Bronchus fibroblast of lung (primary cell): Measurements from ENCODE around the gene CLDND2. TPM values are rescaled to one million over a fixed set of nuclear protein-coding genes. Genes with fewer than 3 reads are reported as not detected.

Experiments used
- total RNA-seq: library from RNA; depleted of rRNA; stranded (reverse); fragments of >200 nt; gene quantifications from 2 replicates; pipeline ENCODE4 v1.2.3, GENCODE V29; 2015

CLDND2 gene, protein sequence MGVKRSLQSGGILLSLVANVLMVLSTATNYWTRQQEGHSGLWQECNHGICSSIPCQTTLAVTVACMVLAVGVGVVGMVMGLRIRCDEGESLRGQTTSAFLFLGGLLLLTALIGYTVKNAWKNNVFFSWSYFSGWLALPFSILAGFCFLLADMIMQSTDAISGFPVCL
- 0.89 TPM in 1 of 2 replicates, not detected in the other for total RNA-seq

DNA sequence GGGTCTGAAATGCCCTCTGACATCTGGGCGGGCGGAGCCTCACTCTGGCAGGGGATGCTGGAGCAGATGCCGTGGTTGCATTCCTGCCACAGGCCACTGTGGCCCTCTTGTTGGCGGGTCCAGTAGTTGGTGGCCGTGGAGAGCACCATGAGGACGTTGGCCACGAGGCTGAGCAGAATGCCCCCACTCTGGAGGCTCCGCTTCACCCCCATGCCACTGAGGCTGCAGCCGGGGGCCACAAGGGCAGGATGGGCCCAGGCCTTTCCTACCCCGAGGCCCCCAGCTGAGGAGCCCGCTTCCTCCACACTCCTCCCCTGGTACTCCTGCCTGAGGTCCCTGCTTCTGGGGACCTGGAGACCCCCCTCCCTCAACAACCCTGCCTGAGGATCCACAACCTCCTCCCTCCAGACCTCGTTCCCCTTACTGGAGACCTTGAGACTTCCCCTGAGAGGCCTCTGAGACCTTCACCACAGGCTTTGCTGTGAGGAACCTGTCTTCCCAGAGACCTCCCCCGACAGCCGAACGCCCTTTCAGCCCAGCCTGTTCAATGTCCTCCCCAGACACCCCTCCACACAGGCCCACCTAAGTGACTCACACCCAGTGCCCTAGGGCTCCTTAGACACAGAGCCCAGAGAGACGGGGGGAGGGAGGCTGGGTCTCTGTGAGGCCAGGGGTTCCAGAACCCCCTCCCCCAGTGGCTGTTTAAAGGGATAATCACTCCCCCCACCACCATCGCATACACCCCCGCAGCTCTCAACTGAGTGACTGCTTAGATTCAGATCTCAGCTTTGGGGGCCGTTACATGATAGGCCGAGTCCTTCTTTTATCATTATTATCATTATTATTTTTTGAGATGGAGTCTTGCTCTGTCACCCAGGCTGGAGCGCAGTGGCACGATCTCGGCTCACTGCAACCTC is at the start of gene CLDND2:
TSS of gene CLDND2 (minus strand) at position 638 of the 917 bp plus-strand sequence. CDS start at position 212, 426 bp downstream.

DNA sequence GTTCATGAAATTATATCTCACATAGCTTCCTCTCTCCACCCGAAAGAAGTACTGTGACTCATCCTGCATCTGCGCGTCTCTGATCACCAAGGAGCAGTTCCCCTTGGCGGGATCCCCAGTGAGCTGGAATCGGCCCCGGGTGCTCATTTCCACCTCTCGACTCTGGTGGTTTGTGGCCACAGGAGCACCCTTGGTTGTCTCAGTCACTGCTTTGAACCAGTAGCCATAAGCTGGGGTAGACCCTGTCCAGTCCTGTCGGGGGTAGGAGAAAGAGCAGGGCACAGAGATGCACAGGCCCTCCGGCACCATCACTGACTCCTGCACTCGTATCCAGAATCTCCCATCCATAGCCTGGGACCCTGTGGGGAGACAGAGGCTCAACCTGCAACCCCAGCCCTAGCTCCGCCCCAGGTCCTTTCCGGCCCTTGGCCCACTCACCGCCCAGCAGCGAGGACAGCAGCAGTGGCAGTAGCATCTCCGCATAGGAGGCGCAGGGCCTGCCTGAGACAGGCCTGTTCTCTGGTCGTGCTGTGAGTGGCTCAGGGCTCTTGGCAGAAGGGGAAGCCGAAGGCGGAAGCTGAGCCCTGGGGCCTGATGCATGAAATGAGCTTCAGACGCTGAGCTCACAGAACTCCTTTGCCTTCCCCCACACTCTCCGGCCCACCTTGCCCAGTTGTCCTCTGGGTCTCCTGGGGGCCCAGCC is 48.5 kb upstream of the CLDND2 start, which contains the start of gene SIGLEC10:
TSS of gene SIGLEC10 (minus strand) at position 536 of the 703 bp plus-strand sequence. CDS start at position 475, 61 bp downstream.

DNA sequence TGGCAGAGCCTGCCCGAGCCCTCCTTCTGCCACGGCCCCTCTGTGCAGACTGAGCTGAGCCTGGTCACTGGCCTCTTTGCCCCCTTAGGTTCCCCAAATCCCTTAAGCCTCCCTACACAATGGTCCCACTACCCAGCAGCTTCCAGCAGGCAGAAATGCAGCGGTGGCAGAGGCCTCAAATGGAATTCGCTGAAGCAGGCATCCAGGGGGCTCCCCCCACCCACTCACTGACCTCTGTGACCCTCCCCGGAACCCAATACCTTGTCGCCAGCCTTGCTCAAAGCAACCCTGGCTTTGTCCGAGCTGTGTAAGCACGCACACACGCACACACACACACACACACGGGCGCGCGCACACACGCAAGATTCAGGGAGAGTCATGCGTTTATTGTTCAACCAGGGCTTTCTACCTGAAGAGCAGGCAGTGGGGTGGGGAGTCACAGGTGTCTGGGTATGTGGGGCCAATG is 19.2 kb upstream of the CLDND2 start, which contains the start of gene LIM2:
TSS of gene LIM2 (minus strand) at position 51 of the 466 bp plus-strand sequence. CDS start 531 bp downstream, outside the sequence.

DNA sequence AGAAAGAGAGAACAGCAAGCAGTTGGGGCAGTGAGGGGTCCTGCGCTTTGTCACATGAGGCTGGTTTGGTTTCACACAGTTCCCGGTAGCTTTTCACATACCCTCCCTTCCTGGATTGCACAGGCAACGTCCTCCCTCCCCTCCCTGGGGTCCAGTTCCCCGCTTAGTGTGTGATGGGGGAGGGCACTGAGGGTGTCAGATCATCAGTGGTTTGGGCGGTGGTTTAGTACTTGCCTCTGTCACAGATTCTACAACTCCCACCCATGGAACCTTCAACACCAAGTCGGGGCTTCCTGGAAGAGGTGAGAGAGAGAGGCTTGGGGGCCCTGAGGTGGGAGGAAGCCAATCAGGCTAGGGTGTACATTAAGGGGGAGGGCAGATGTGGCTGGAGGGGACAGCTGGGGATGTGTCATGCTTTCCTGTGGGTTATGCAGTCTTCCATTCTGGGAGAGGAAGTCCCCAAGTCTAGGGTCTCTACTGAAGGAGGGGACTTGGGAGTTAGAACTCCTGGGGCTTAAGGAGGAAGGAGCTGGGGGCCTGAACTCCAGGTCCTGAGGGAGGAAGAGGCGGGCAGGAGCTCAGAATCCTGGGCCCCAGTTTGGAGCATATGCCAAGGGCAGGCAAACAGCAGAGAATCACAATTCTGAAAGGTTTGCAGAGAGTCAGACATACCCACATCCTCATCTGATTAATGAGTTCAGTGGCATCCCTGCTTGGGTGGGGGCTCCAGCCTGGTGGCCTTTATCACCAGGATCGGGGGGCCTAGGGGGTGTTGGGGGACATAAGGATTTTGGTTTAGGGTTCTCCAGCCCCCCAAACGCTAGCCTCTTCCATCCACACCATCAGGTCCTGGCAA is 4.1 kb upstream of the CLDND2 start, which contains the start of gene NKG7:
TSS of gene NKG7 (minus strand) at position 6 of the 856 bp plus-strand sequence. CDS start 119 bp downstream, outside the sequence.

DNA sequence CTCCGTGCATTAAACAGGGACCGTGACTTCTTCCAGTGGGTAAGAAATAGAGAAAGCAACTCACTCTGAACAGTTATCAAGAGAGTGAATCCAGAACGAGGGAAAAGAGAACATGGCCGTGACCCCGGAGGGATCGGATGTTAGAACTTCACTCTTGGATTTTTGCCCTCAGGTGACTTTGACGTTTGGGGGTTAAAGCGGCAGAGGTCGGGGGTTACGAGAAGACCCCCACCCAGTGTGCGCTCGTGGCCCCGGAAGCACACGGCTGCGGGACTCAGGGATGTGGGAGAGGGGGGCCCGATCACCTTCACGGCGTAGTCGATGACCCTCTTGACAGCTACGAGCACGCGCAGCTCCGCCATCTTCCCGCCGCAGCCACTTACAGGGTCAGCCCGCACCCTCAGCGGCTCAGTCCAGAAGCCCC is 2.8 kb downstream of the CLDND2 start, which contains the start of gene ETFB:
TSS of gene ETFB (minus strand) at position 424 of the 424 bp plus-strand sequence. CDS start at position 362, 62 bp downstream.

DNA sequence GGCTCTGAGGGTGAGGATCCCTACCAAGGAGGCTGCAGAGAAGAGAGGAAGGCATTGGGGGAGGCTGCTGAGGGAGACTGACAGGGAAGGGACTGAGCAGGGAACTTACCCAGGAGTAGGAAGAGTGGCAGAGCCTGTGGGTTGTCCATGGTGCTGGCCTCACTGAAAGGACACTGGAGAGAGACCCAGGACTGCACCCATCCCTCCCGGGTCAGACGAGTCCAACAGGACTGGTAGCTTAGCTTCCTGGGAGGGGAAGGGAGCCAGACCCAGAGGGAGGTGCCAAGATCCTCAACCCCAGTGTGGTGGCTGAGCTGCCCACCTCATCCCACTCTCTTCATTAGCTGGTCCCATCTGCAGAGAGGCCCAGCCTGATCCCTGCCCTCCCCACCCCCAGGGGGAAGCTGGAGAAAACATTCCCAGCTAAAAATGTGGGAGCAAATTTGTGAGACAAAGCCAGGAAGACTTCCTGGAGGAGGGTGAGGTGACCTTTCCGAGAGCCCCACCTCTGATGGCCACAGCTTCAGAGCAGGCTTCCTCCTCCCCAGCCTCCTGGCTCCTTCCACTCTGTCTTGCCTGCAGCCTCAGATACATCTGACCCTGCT is 26.7 kb downstream of the CLDND2 start, which contains the start of gene VSIG10L:
TSS of gene VSIG10L (minus strand) at position 164 of the 605 bp plus-strand sequence. CDS start at position 149, 15 bp downstream.

Other genes with a start within 250 kb of the CLDND2 start
- gene SIGLEC9, start 244.1 kb downstream of the CLDND2 start, total RNA-seq, result under 0.01 TPM in 1 of 2 replicates, not detected in the other
- gene SIGLEC7, start 226.7 kb downstream of the CLDND2 start, total RNA-seq, result not detected in 2 replicates
- gene CD33, start 143.9 kb downstream of the CLDND2 start, total RNA-seq, result not detected in 2 replicates
- not detected in 2 replicates for gene SIGLECL1, start 117.9 kb downstream of the CLDND2 start, total RNA-seq
- gene IGLON5, start 57.4 kb downstream of the CLDND2 start, total RNA-seq, result not detected in 2 replicates
- 0.17 and 0.89 TPM in 2 replicates for gene VSIG10L, start 26.9 kb downstream of the CLDND2 start, total RNA-seq
- 77.2 and 84.4 TPM in 2 replicates for gene ETFB, start 2.6 kb downstream of the CLDND2 start, total RNA-seq
- gene NKG7, start 3.7 kb upstream of the CLDND2 start, total RNA-seq, result not detected in 2 replicates
- not detected in 2 replicates for gene LIM2, start 19.0 kb upstream of the CLDND2 start, total RNA-seq
- not detected in 2 replicates for gene C19orf84, start 21.6 kb upstream of the CLDND2 start, total RNA-seq
- not detected in 2 replicates for gene SIGLEC10, start 48.6 kb upstream of the CLDND2 start, total RNA-seq
- not detected in 2 replicates for gene SIGLEC8, start 89.5 kb upstream of the CLDND2 start, total RNA-seq
- gene CEACAM18, start 109.5 kb upstream of the CLDND2 start, total RNA-seq, result not detected in 2 replicates
- not detected in 2 replicates for gene SIGLEC12, start 132.8 kb upstream of the CLDND2 start, total RNA-seq
- not detected in 2 replicates for gene SIGLEC6, start 162.7 kb upstream of the CLDND2 start, total RNA-seq
- 1.6 and 3.0 TPM in 2 replicates for gene ZNF175, start 202.3 kb upstream of the CLDND2 start, total RNA-seq